HepG2 (cell line): Measurements from ENCODE around the gene ACSF3. TPM values are rescaled to one million over a fixed set of nuclear protein-coding genes. Genes with fewer than 3 reads are reported as not detected.

ENCODE experiments used
- AGO2 ChIP-seq: fragments of 200-400 bp; formaldehyde crosslinking; optimal IDR thresholded peaks from 2 replicates; pipeline ENCODE3; 2017; ENCODE audit warnings: mild to moderate bottlenecking, low read depth, low read length, moderate library complexity
- CHD2 ChIP-seq: IDR thresholded peaks from 2 replicates; pipeline ENCODE4 v1.6.1; 2011; ENCODE audit warnings: low read depth, low read length, improper control_type of control experiment
- FUBP1 ChIP-seq: sonication (generic); formaldehyde crosslinking; IDR thresholded peaks from 2 replicates; pipeline ENCODE4 v1.5.1; 2020; ENCODE audit warnings: missing genetic modification reagents, mild to moderate bottlenecking, borderline replicate concordance
- MBD4 ChIP-seq: IDR thresholded peaks from 2 replicates; pipeline ENCODE4 v1.6.1; 2012; ENCODE audit warnings: low read length, inconsistent platforms, borderline replicate concordance
- MED1 ChIP-seq: sonication (generic); formaldehyde crosslinking; IDR thresholded peaks from 2 replicates; pipeline ENCODE4 v1.4.0; 2020; ENCODE audit warnings: missing genetic modification reagents
- MLLT10 ChIP-seq: sonication (generic); formaldehyde crosslinking; IDR thresholded peaks from 2 replicates; pipeline ENCODE4 v1.4.0; 2020; ENCODE audit warnings: missing genetic modification reagents
- SMAD1 ChIP-seq: sonication (generic); formaldehyde crosslinking; IDR thresholded peaks from 2 replicates; pipeline ENCODE4 v1.4.0; 2020; ENCODE audit warnings: missing genetic modification reagents, low read depth, mild to moderate bottlenecking, borderline replicate concordance
- SNAPC4 ChIP-seq: sonication (generic); formaldehyde crosslinking; IDR thresholded peaks from 2 replicates; pipeline ENCODE4 v1.4.0; 2020; ENCODE audit warnings: mild to moderate bottlenecking, missing genetic modification reagents
- THAP8 ChIP-seq: sonication (generic); formaldehyde crosslinking; IDR thresholded peaks from 2 replicates; pipeline ENCODE4 v1.5.1; 2020; ENCODE audit warnings: missing genetic modification reagents, mild to moderate bottlenecking, borderline replicate concordance
- ZFP1 ChIP-seq: IDR thresholded peaks from 2 replicates; pipeline ENCODE4 v1.6.1; 2016
- ZNF333 ChIP-seq: sonication (generic); formaldehyde crosslinking; IDR thresholded peaks from 2 replicates; pipeline ENCODE4 v1.4.0; 2020; ENCODE audit warnings: mild to moderate bottlenecking, missing genetic modification reagents, borderline replicate concordance
- ZNF343 ChIP-seq: sonication (generic); formaldehyde crosslinking; IDR thresholded peaks from 2 replicates; pipeline ENCODE4 v1.4.0; 2020; ENCODE audit warnings: mild to moderate bottlenecking, missing genetic modification reagents
- ZNF776 ChIP-seq: sonication (generic); formaldehyde crosslinking; IDR thresholded peaks from 2 replicates; pipeline ENCODE4 v1.4.0; 2020; ENCODE audit warnings: mild to moderate bottlenecking, missing genetic modification reagents
- ZNF781 ChIP-seq: sonication (generic); formaldehyde crosslinking; IDR thresholded peaks from 2 replicates; pipeline ENCODE4 v1.5.1; 2020; ENCODE audit warnings: borderline replicate concordance, mild to moderate bottlenecking, missing genetic modification reagents; ENCODE audit errors: not compliant biosample characterization
- ZNF83 ChIP-seq: sonication (generic); formaldehyde crosslinking; IDR thresholded peaks from 2 replicates; pipeline ENCODE4 v1.4.0; 2020; ENCODE audit warnings: missing genetic modification reagents, mild to moderate bottlenecking, borderline replicate concordance
- polyA plus RNA-seq, 8 experiments: library from polyadenylated mRNA; depleted of rRNA in 3 of 8; stranded (reverse) in 7 of 8; unstranded in 1 of 8; fragments of >200 nt; fragmentation: Illumina TruSeq in 4 of 8; extraction: Trizol in 4 of 8; gene quantifications; 2 replicates each; pipeline versions ENCODE4 v1.2.1 to v1.2.3, GENCODE V29; 2011 to 2016; ENCODE audit warnings: low read depth in 4 of 8, missing spikeins in 1 of 8, mixed read lengths in 1 of 8; ENCODE audit not compliant: insufficient read depth in 1 of 8
- total RNA-seq, 5 experiments: library from RNA; depleted of rRNA; stranded (reverse); fragments of >200 nt; fragmentation: Illumina TruSeq; extraction: Trizol; gene quantifications; 2 replicates each; pipeline ENCODE4 v1.2.3, GENCODE V29; 2016; ENCODE audit warnings: low read depth in 1 of 5
- TF ChIP-seq, protein P1 (sequence below): sonication (generic); formaldehyde crosslinking; IDR thresholded peaks from 2 replicates; pipeline ENCODE4 v1.4.0; 2020; ENCODE audit warnings: missing genetic modification reagents
- TF ChIP-seq, protein P2 (sequence below): IDR thresholded peaks from 2 replicates; pipeline ENCODE4 v1.6.1; 2016; ENCODE audit warnings: missing genetic modification reagents, missing compliant biosample characterization

Gene ACSF3
- total and polyA plus RNA-seq, 2 of the 13 experiments (the other 11 are each of a cell fraction or from before 2014, with no cell fraction given): 14.9 to 30.6 TPM

- TF ChIP-seq MBD4: no peak
- no peak for TF ChIP-seq MLLT10 (CRISPR knock-in tag)
- no peak for TF ChIP-seq ZNF343 (CRISPR knock-in tag)
- no peak for TF ChIP-seq SNAPC4 (CRISPR knock-in tag)
- no peak for TF ChIP-seq SMAD1 (CRISPR knock-in tag)
- TF ChIP-seq, protein P1, sequence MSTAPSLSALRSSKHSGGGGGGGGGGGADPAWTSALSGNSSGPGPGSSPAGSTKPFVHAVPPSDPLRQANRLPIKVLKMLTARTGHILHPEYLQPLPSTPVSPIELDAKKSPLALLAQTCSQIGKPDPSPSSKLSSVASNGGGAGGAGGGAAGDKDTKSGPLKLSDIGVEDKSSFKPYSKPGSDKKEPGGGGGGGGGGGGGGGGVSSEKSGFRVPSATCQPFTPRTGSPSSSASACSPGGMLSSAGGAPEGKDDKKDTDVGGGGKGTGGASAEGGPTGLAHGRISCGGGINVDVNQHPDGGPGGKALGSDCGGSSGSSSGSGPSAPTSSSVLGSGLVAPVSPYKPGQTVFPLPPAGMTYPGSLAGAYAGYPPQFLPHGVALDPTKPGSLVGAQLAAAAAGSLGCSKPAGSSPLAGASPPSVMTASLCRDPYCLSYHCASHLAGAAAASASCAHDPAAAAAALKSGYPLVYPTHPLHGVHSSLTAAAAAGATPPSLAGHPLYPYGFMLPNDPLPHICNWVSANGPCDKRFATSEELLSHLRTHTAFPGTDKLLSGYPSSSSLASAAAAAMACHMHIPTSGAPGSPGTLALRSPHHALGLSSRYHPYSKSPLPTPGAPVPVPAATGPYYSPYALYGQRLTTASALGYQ (CRISPR knock-in tag): no peak
- no peak for TF ChIP-seq THAP8 (CRISPR knock-in tag)
- TF ChIP-seq ZNF83: peak; percentile 94; the same call in 1 of the 2 replicates
- no peak for TF ChIP-seq FUBP1 (CRISPR knock-in tag)
- TF ChIP-seq ZFP1 (CRISPR knock-in tag): no peak
- no peak for TF ChIP-seq CHD2
- TF ChIP-seq, protein P2, sequence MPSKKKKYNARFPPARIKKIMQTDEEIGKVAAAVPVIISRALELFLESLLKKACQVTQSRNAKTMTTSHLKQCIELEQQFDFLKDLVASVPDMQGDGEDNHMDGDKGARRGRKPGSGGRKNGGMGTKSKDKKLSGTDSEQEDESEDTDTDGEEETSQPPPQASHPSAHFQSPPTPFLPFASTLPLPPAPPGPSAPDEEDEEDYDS: 0 out of 2 replicates have a peak, but pooled peaks have one; percentile 35
- TF ChIP-seq ZNF333: peak; percentile 54; the same call in 1 of the 2 replicates
- no peak for TF ChIP-seq ZNF781 (CRISPR knock-in tag)
- TF ChIP-seq AGO2: no peak
- no peak for TF ChIP-seq MED1 (CRISPR knock-in tag)
- peak; percentile 89; the same call in 1 of the 2 replicates for TF ChIP-seq ZNF776 (CRISPR knock-in tag)
These were observed 3.4 kb upstream of the ACSF3 start (continued) for GRCh38 chr16:89090182-89090630.
